Measurements from ENCODE around the gene EMC9.

DNA sequence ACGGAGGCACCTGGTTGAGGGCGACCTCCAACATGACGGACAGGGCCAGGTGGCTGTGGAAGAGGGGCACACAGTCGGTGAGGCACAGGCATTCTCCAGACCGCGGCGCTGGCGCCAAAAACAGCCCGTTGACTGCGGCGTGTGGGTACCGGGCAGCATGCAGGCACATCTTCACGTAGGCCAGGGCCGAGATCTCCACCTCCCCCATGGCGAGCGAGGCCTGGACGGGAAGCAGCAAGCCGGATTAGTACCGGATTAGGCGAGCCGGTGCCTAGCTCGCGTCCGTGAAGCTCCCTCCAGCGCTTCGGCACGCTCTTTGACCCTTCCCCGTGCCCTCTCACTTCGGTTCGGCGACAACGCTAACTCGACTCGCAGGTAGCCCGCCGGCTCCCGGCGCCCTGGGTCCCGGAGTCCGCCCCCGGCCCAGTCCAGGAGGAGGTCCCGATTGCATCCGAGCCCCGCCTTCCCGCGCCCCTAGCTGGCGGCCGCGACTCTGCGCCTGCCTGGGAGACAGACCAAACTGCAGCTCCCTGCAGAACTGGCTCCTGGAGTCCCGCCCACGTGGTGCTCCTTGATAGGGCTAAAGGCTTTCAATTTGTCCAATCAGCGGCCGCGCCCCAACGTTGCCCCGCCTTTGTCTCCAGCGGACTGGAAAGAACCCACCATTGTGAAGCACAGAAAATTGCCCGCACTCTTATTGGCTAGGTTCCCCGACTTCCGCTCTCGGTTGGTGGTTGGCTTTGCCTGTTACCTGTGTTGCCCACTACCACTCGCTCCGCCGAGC is at the start of gene EMC9:
- TF ChIP-seq, protein P1, sequence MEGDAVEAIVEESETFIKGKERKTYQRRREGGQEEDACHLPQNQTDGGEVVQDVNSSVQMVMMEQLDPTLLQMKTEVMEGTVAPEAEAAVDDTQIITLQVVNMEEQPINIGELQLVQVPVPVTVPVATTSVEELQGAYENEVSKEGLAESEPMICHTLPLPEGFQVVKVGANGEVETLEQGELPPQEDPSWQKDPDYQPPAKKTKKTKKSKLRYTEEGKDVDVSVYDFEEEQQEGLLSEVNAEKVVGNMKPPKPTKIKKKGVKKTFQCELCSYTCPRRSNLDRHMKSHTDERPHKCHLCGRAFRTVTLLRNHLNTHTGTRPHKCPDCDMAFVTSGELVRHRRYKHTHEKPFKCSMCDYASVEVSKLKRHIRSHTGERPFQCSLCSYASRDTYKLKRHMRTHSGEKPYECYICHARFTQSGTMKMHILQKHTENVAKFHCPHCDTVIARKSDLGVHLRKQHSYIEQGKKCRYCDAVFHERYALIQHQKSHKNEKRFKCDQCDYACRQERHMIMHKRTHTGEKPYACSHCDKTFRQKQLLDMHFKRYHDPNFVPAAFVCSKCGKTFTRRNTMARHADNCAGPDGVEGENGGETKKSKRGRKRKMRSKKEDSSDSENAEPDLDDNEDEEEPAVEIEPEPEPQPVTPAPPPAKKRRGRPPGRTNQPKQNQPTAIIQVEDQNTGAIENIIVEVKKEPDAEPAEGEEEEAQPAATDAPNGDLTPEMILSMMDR (IDR thresholded peaks at IDR 0.05) = peak; percentile 55 to 89 (median 87)
- peak; percentile 80 for TF ChIP-seq POLR2A (IDR thresholded peaks at IDR 0.05)
